H9 (cell line): ENCODE data around the gene VKORC1. TPM values are rescaled to one million over a fixed set of nuclear protein-coding genes. Genes with fewer than 3 reads are reported as not detected.

ENCODE experiments used
- DNase-seq: peaks from one replicate; pipeline ENCODE4 v3.0.0-alpha.2; 2017
- H2AFZ ChIP-seq: one replicate; pipeline ENCODE4 v1.6.1; 2013; ENCODE audit warnings: mild to moderate bottlenecking, low read length, control low read depth, moderate library complexity
- H2AK5ac ChIP-seq: 2 replicates; pipeline ENCODE4 v1.6.1; 2013; ENCODE audit warnings: low read length, control low read depth, mixed read lengths; ENCODE audit not compliant: insufficient read length
- H2BK120ac ChIP-seq: one replicate; pipeline ENCODE4 v1.6.1; 2013; ENCODE audit warnings: low read depth, mild to moderate bottlenecking, low read length, control low read depth, inconsistent platforms; ENCODE audit not compliant: poor library complexity, severe bottlenecking
- H2BK12ac ChIP-seq: 2 replicates; pipeline ENCODE4 v1.6.1; 2013; ENCODE audit warnings: low read length, control low read depth, mixed read lengths, low read depth; ENCODE audit not compliant: insufficient read length
- H2BK15ac ChIP-seq: 2 replicates; pipeline ENCODE4 v1.6.1; 2013; ENCODE audit warnings: low read depth, low read length, control low read depth
- H2BK20ac ChIP-seq: one replicate; pipeline ENCODE4 v1.6.1; 2013; ENCODE audit warnings: low read depth, mild to moderate bottlenecking, low read length, control low read depth, inconsistent platforms; ENCODE audit not compliant: poor library complexity, severe bottlenecking
- H2BK5ac ChIP-seq: 2 replicates; pipeline ENCODE4 v1.6.1; 2013; ENCODE audit warnings: low read length, control low read depth, mixed read lengths; ENCODE audit not compliant: insufficient read length
- H3K14ac ChIP-seq: 2 replicates; pipeline ENCODE4 v1.6.1; 2013; ENCODE audit warnings: low read length, control low read depth; ENCODE audit not compliant: insufficient read depth
- H3K18ac ChIP-seq: 2 replicates; pipeline ENCODE4 v1.6.1; 2013; ENCODE audit warnings: low read depth, mild to moderate bottlenecking, mixed read lengths, low read length, control low read depth; ENCODE audit not compliant: insufficient read length
- H3K23ac ChIP-seq: 2 replicates; pipeline ENCODE4 v1.6.1; 2013; ENCODE audit warnings: low read length, control low read depth, mixed read lengths, low read depth; ENCODE audit not compliant: insufficient read length
- H3K23me2 ChIP-seq: 2 replicates; pipeline ENCODE4 v1.6.1; 2013; ENCODE audit warnings: low read depth, mild to moderate bottlenecking, mixed read lengths, low read length, control low read depth; ENCODE audit not compliant: insufficient read length, poor library complexity, severe bottlenecking
- H3K27ac ChIP-seq: 2 replicates; pipeline ENCODE4 v1.5.1; 2013; ENCODE audit warnings: low read length, control low read depth, mixed read lengths, low read depth; ENCODE audit not compliant: insufficient read length
- H3K27me3 ChIP-seq: 2 replicates; pipeline ENCODE4 v1.6.1; 2013; ENCODE audit warnings: low read length, control low read depth, inconsistent platforms; ENCODE audit not compliant: insufficient read depth
- H3K4ac ChIP-seq: 2 replicates; pipeline ENCODE4 v1.6.1; 2013; ENCODE audit warnings: low read depth, mild to moderate bottlenecking, control low read depth, inconsistent platforms, low read length, moderate library complexity
- H3K4me1 ChIP-seq: 2 replicates; pipeline ENCODE4 v1.6.1; 2013; ENCODE audit warnings: low read length, control low read depth, inconsistent platforms; ENCODE audit not compliant: insufficient read depth
- H3K4me2 ChIP-seq: 2 replicates; pipeline ENCODE4 v1.6.1; 2013; ENCODE audit warnings: low read length, control low read depth, mixed read lengths; ENCODE audit not compliant: insufficient read length, insufficient read depth
- H3K56ac ChIP-seq: 2 replicates; pipeline ENCODE4 v1.6.1; 2013; ENCODE audit warnings: low read depth, mild to moderate bottlenecking, mixed read lengths, low read length, control low read depth; ENCODE audit not compliant: insufficient read length
- H3K79me1 ChIP-seq: 2 replicates; pipeline ENCODE4 v1.6.1; 2013; ENCODE audit warnings: low read depth, mild to moderate bottlenecking, moderate library complexity, low read length, control low read depth, inconsistent platforms; ENCODE audit not compliant: insufficient read depth, poor library complexity, severe bottlenecking
- H3K79me2 ChIP-seq: 2 replicates; pipeline ENCODE4 v1.6.1; 2013; ENCODE audit warnings: low read length, control low read depth, inconsistent platforms; ENCODE audit not compliant: insufficient read depth
- H3K9ac ChIP-seq: 2 replicates; pipeline ENCODE4 v1.6.1; 2013; ENCODE audit warnings: low read length, control low read depth, mixed read lengths; ENCODE audit not compliant: insufficient read length; ENCODE audit errors: extremely low read depth
- H3K9me3 ChIP-seq: one replicate; pipeline ENCODE4 v1.6.1; 2013; ENCODE audit warnings: low read depth, low read length, inconsistent platforms; ENCODE audit not compliant: control insufficient read depth
- H3T11ph ChIP-seq: one replicate; pipeline ENCODE4 v1.6.1; 2013; ENCODE audit warnings: mild to moderate bottlenecking, low read length, control low read depth, inconsistent platforms
- H4K20me1 ChIP-seq: one replicate; pipeline ENCODE4 v1.6.1; 2013; ENCODE audit not compliant: control insufficient read depth, insufficient read length, insufficient read depth
- H4K5ac ChIP-seq: 2 replicates; pipeline ENCODE4 v1.6.1; 2013; ENCODE audit warnings: low read depth, mild to moderate bottlenecking, mixed read lengths, low read length, control low read depth; ENCODE audit not compliant: insufficient read length
- H4K8ac ChIP-seq: replicated peaks from 2 replicates; pipeline ENCODE4 v1.6.1; 2013; ENCODE audit warnings: low read length, control low read depth, mixed read lengths, low read depth; ENCODE audit not compliant: insufficient read length
- H4K91ac ChIP-seq: 2 replicates; pipeline ENCODE4 v1.6.1; 2013; ENCODE audit warnings: low read depth, mild to moderate bottlenecking, moderate library complexity, mixed read lengths, low read length, control low read depth; ENCODE audit not compliant: insufficient read length
- H3K27ac Mint-ChIP-seq, 3 experiments: 2 replicates in 2 of 3; 3 replicates in 1 of 3; pipeline ENCODE4 v1.8.0; 2020 to 2021; ENCODE audit warnings: mixed read lengths in 3 of 3, mild to moderate bottlenecking in 1 of 3, moderate library complexity in 1 of 3
- H3K27me3 Mint-ChIP-seq: 2 replicates; pipeline ENCODE4 v1.8.0; 2021; ENCODE audit warnings: low read depth, mild to moderate bottlenecking, moderate library complexity, mixed read lengths
- H3K36me3 Mint-ChIP-seq, 3 experiments: 2 replicates in 2 of 3; 3 replicates in 1 of 3; pipeline ENCODE4 v1.8.0; 2020 to 2021; ENCODE audit warnings: low read depth in 3 of 3, mixed read lengths in 3 of 3; ENCODE audit not compliant: insufficient read depth in 1 of 3
- H3K4me1 Mint-ChIP-seq, 2 experiments: 2 replicates each; pipeline ENCODE4 v1.8.0; 2020; ENCODE audit warnings: mixed read lengths in 2 of 2
- H3K4me3 Mint-ChIP-seq, 2 experiments: 2 replicates in 1 of 2; 3 replicates in 1 of 2; pipeline ENCODE4 v1.8.0; 2020 to 2021; ENCODE audit warnings: mild to moderate bottlenecking in 2 of 2, mixed read lengths in 2 of 2, moderate library complexity in 1 of 2
- H3K9me3 Mint-ChIP-seq, 2 experiments: 2 replicates in 1 of 2; 3 replicates in 1 of 2; pipeline ENCODE4 v1.8.0; 2020; ENCODE audit warnings: mild to moderate bottlenecking in 2 of 2, mixed read lengths in 2 of 2, moderate library complexity in 1 of 2
- CTCF ChIP-seq: fragments of 200-600 bp; sonication (generic); conservative IDR thresholded peaks from 3 replicates; pipeline ENCODE4 v1.8.0; 2021; ENCODE audit warnings: antibody characterized with exemption, mild to moderate bottlenecking
- WGBS: extraction: QIAGEN DNeasy Blood & Tissue Kit; methylation state at CpG from one replicate; pipeline ENCODE4 v1.1.7; 2013; ENCODE audit warnings: missing lambda C conversion rate, low lambda C conversion rate, mixed read lengths; ENCODE audit not compliant: insufficient read length; ENCODE audit errors: extremely low coverage; 5-methylcytosine and 5-hydroxymethylcytosine counted together
- total RNA-seq: library from RNA; stranded (reverse); gene quantifications from 2 replicates; pipeline ENCODE4 v1.2.1, GENCODE V29; 2021

The VKORC1 gene
- total RNA-seq, 1 experiment from 2014 or later, result 93.9 TPM

- Histone ChIP-seq H3K27ac (no peak overlapping the region), H3K9ac (no peak overlapping the region), H3K23ac (no peak overlapping the region), H3K4me1 (no peaks in the 10 kb centered on the region), H3K18ac (no peak overlapping the region), H3K79me1 (no peaks in the 10 kb centered on the region), H3K4ac (no peak overlapping the region), H2BK5ac (no peak overlapping the region), H2AFZ (no peak overlapping the region), H4K5ac (no peak overlapping the region), H2BK20ac (no peak overlapping the region), H3K4me2 (no peak overlapping the region), H4K91ac (no peak overlapping the region), H2BK120ac (no peak overlapping the region), H3K79me2 (no peaks in the 10 kb centered on the region), H2AK5ac (no peak overlapping the region), H2BK12ac (no peak overlapping the region), H3K27me3 (no peaks in the 10 kb centered on the region), H3K23me2 (no peaks in the 10 kb centered on the region), H4K8ac (no peak overlapping the region), H3T11ph (no peak overlapping the region), H4K20me1 (no peaks in the 10 kb centered on the region), H3K56ac (no peak overlapping the region), H2BK15ac (no peak overlapping the region), H3K14ac (no peak overlapping the region), H3K9me3 (no peaks in the 10 kb centered on the region)
- no peak for TF ChIP-seq CTCF
- peaks cover 0 to 3% of the 10 kb centered on the region in 2 experiments; a peak in 1 of 4 replicates for H3K4me1 Mint-ChIP-seq
- peak overlapping the region in 2 of 3 experiments; percentile 66 to 96; a peak in 4 of 7 replicates for H3K27ac Mint-ChIP-seq
- DNase-seq, result peak; percentile 13
- H3K36me3 Mint-ChIP-seq, result peaks cover 6 to 28% (median 26%) of the 10 kb centered on the region in 3 experiments; a peak in 6 of 7 replicates
- no CpG with 5 or more reads among the region's 8 CpGs for WGBS
- no peak overlapping the region for H3K4me3 Mint-ChIP-seq
- no peaks in the 10 kb centered on the region for H3K27me3 Mint-ChIP-seq
- H3K9me3 Mint-ChIP-seq, result no peaks in the 10 kb centered on the region
These were observed 9.2 kb downstream of the VKORC1 start for GRCh38 chr16:31085411-31085810.
